HepG2 (cell line): ENCODE results near the gene SRCIN1. TPM values are rescaled to one million over a fixed set of nuclear protein-coding genes. Genes with fewer than 3 reads are reported as not detected.

Experiments used
- ARNT ChIP-seq: fragments of 450-650 bp; IDR thresholded peaks from 2 replicates; pipeline ENCODE4 v1.6.1; 2017
- HOXA3 ChIP-seq: sonication (generic); formaldehyde crosslinking; IDR thresholded peaks from 2 replicates; pipeline ENCODE4 v1.5.0; 2020; ENCODE audit warnings: missing genetic modification reagents
- MED8 ChIP-seq: sonication (generic); formaldehyde crosslinking; IDR thresholded peaks from 2 replicates; pipeline ENCODE4 v1.8.1; 2023; ENCODE audit warnings: mild to moderate bottlenecking, missing genetic modification reagents; ENCODE audit not compliant: insufficient replicate concordance
- NFKB2 ChIP-seq: sonication (generic); formaldehyde crosslinking; IDR thresholded peaks from 2 replicates; pipeline ENCODE4 v1.4.0; 2020; ENCODE audit warnings: missing genetic modification reagents, borderline replicate concordance
- NR2F1 ChIP-seq, 2 experiments: fragments of 450-650 bp in 1 of 2; formaldehyde crosslinking in 1 of 2; IDR thresholded peaks; 2 replicates each; pipeline versions ENCODE4 v1.5.0 to v1.6.1; 2016 to 2020; ENCODE audit warnings: mild to moderate bottlenecking in 1 of 2, missing compliant biosample characterization in 1 of 2, missing genetic modification reagents in 1 of 2, moderate library complexity in 1 of 2
- RFX5 ChIP-seq: IDR thresholded peaks from 2 replicates; pipeline ENCODE4 v1.6.1; 2011; ENCODE audit warnings: low read depth, low read length, improper control_type of control experiment
- SATB2 ChIP-seq: sonication (generic); formaldehyde crosslinking; IDR thresholded peaks from 2 replicates; pipeline ENCODE4 v1.5.0; 2020; ENCODE audit warnings: missing genetic modification reagents
- SMARCE1 ChIP-seq: fragments of 450-650 bp; IDR thresholded peaks from 2 replicates; pipeline ENCODE4 v1.6.1; 2017; ENCODE audit warnings: borderline replicate concordance
- SRF ChIP-seq: IDR thresholded peaks from 2 replicates; pipeline ENCODE4 v1.6.1; 2011; ENCODE audit warnings: mild to moderate bottlenecking, low read depth, low read length, moderate library complexity
- SRSF9 ChIP-seq: fragments of 200-400 bp; formaldehyde crosslinking; IDR thresholded peaks from 2 replicates; pipeline ENCODE4 v1.6.1; 2018; ENCODE audit warnings: borderline replicate concordance, mild to moderate bottlenecking, low read depth, low read length; ENCODE audit not compliant: insufficient read depth, poor library complexity, severe bottlenecking
- SUZ12 ChIP-seq: fragments of 150-350 bp; IDR thresholded peaks from 2 replicates; pipeline ENCODE4 v1.6.1; 2014; ENCODE audit warnings: low read depth, low read length
- TEAD2 ChIP-seq: sonication (generic); formaldehyde crosslinking; IDR thresholded peaks from 2 replicates; pipeline ENCODE4 v1.9.0; 2021; ENCODE audit warnings: missing genetic modification reagents
- ZFP41 ChIP-seq: sonication (generic); formaldehyde crosslinking; IDR thresholded peaks from 2 replicates; pipeline ENCODE4 v1.4.0; 2020; ENCODE audit warnings: mild to moderate bottlenecking, missing genetic modification reagents, borderline replicate concordance
- ZNF234 ChIP-seq: sonication (generic); formaldehyde crosslinking; conservative IDR thresholded peaks from 2 replicates; pipeline ENCODE4 v1.5.1; 2020; ENCODE audit warnings: mild to moderate bottlenecking, missing genetic modification reagents
- ZNF441 ChIP-seq: sonication (generic); formaldehyde crosslinking; IDR thresholded peaks from 2 replicates; pipeline ENCODE4 v1.7.0; 2021; ENCODE audit warnings: missing genetic modification reagents, borderline replicate concordance
- ZNF552 ChIP-seq: sonication (generic); formaldehyde crosslinking; IDR thresholded peaks from 2 replicates; pipeline ENCODE4 v1.9.0; 2022; ENCODE audit warnings: missing genetic modification reagents, mild to moderate bottlenecking, borderline replicate concordance
- ZNF749 ChIP-seq: sonication (generic); formaldehyde crosslinking; IDR thresholded peaks from 2 replicates; pipeline ENCODE4 v1.8.0; 2022; ENCODE audit warnings: mild to moderate bottlenecking, missing genetic modification reagents, moderate library complexity, borderline replicate concordance
- polyA plus RNA-seq, 8 experiments: library from polyadenylated mRNA; depleted of rRNA in 3 of 8; stranded (reverse) in 7 of 8; unstranded in 1 of 8; fragments of >200 nt; fragmentation: Illumina TruSeq in 4 of 8; extraction: Trizol in 4 of 8; gene quantifications; 2 replicates each; pipeline versions ENCODE4 v1.2.1 to v1.2.3, GENCODE V29; 2011 to 2016; ENCODE audit warnings: low read depth in 4 of 8, missing spikeins in 1 of 8, mixed read lengths in 1 of 8; ENCODE audit not compliant: insufficient read depth in 1 of 8
- total RNA-seq, 5 experiments: library from RNA; depleted of rRNA; stranded (reverse); fragments of >200 nt; fragmentation: Illumina TruSeq; extraction: Trizol; gene quantifications; 2 replicates each; pipeline ENCODE4 v1.2.3, GENCODE V29; 2016; ENCODE audit warnings: low read depth in 1 of 5
- TF ChIP-seq, protein P1 (sequence below): IDR thresholded peaks from 2 replicates; pipeline ENCODE4 v1.6.1; 2012; ENCODE audit warnings: low read length, improper control_type of control experiment
- TF ChIP-seq, protein P2 (sequence below): sonication (generic); formaldehyde crosslinking; IDR thresholded peaks from 2 replicates; pipeline ENCODE4 v1.4.0; 2020; ENCODE audit warnings: missing genetic modification reagents
- TF ChIP-seq, protein P3 (sequence below): sonication (generic); formaldehyde crosslinking; IDR thresholded peaks from 2 replicates; pipeline ENCODE4 v1.9.0; 2021; ENCODE audit warnings: missing genetic modification reagents, borderline replicate concordance
- TF ChIP-seq, protein P4 (sequence below): sonication (generic); formaldehyde crosslinking; IDR thresholded peaks from 2 replicates; pipeline ENCODE4 v1.5.0; 2020; ENCODE audit warnings: missing genetic modification reagents

The SRCIN1 gene
- total and polyA plus RNA-seq, 2 of the 13 experiments (the other 11 are each of a cell fraction or from before 2014, with no cell fraction given) = 1.2 to 9.6 TPM

DNA sequence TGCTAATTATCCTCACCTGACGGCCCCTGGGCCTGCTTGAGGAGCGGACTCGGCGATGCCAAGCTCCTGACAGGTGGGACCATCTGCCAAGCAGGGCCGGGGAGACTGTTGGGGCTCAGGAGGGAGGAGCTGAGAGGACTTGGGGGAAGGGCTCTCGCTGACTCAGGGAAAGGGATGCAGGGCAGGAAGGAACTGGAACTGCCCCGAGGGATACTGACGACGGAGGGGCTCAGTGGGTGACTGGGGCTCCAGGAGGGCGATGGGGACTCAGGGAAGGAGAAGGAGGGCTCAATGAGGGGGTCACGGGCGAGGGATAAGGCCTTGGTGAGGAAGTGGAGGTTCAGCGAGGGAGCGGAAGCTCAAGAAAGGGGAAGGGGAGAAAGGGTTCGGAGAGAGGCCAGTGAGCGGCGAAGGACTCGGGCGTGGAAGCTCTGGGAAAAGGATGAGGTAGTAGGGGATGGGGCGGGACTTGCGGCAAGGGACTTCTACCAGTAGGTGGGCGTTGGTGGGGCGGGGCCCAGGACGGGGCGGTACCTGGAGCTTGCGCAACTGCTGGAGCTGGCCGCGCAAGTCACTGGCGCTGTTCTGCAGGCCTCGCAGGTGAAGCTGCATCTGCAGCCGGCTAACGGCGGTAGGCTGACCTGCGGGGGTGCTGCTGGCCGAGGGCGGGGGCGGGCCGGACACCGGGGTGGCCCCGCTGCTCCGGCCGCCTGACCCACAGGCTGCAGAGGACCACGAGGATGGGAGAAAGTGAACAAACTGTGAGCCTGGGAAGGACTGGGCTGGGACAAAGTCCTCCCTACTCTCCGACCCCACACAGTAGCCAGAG lies 46.5 kb downstream of the SRCIN1 start (continued):
- TF ChIP-seq, protein P1, sequence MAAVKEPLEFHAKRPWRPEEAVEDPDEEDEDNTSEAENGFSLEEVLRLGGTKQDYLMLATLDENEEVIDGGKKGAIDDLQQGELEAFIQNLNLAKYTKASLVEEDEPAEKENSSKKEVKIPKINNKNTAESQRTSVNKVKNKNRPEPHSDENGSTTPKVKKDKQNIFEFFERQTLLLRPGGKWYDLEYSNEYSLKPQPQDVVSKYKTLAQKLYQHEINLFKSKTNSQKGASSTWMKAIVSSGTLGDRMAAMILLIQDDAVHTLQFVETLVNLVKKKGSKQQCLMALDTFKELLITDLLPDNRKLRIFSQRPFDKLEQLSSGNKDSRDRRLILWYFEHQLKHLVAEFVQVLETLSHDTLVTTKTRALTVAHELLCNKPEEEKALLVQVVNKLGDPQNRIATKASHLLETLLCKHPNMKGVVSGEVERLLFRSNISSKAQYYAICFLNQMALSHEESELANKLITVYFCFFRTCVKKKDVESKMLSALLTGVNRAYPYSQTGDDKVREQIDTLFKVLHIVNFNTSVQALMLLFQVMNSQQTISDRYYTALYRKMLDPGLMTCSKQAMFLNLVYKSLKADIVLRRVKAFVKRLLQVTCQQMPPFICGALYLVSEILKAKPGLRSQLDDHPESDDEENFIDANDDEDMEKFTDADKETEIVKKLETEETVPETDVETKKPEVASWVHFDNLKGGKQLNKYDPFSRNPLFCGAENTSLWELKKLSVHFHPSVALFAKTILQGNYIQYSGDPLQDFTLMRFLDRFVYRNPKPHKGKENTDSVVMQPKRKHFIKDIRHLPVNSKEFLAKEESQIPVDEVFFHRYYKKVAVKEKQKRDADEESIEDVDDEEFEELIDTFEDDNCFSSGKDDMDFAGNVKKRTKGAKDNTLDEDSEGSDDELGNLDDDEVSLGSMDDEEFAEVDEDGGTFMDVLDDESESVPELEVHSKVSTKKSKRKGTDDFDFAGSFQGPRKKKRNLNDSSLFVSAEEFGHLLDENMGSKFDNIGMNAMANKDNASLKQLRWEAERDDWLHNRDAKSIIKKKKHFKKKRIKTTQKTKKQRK = no peak
- TF ChIP-seq SUZ12 (no peak), SRF (no peak), NFKB2 (no peak; the same call in 1 of the 2 replicates), ZNF441 (CRISPR knock-in tag) (peak; percentile 43; the same call in 1 of the 2 replicates), SMARCE1 (no peak), MED8 (CRISPR knock-in tag) (no peak), TEAD2 (no peak), ZNF749 (CRISPR knock-in tag) (no peak), NR2F1 (CRISPR knock-in tag; IDR thresholded peaks at IDR 0.05) (no peak), SATB2 (CRISPR knock-in tag) (no peak), ZNF234 (CRISPR knock-in tag) (0 out of 2 replicates have a peak, but pooled peaks have one; percentile 75), HOXA3 (CRISPR knock-in tag) (peak; percentile 78), SRSF9 (no peak), ZNF552 (peak; percentile 85), ARNT (0 out of 2 replicates have a peak, but pooled peaks have one; percentile 23), ZFP41 (CRISPR knock-in tag) (no peak), RFX5 (no peak)
- TF ChIP-seq, protein P2, sequence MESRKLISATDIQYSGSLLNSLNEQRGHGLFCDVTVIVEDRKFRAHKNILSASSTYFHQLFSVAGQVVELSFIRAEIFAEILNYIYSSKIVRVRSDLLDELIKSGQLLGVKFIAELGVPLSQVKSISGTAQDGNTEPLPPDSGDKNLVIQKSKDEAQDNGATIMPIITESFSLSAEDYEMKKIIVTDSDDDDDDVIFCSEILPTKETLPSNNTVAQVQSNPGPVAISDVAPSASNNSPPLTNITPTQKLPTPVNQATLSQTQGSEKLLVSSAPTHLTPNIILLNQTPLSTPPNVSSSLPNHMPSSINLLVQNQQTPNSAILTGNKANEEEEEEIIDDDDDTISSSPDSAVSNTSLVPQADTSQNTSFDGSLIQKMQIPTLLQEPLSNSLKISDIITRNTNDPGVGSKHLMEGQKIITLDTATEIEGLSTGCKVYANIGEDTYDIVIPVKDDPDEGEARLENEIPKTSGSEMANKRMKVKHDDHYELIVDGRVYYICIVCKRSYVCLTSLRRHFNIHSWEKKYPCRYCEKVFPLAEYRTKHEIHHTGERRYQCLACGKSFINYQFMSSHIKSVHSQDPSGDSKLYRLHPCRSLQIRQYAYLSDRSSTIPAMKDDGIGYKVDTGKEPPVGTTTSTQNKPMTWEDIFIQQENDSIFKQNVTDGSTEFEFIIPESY (CRISPR knock-in tag) = no peak; the same call in 1 of the 2 replicates
- TF ChIP-seq, protein P3, sequence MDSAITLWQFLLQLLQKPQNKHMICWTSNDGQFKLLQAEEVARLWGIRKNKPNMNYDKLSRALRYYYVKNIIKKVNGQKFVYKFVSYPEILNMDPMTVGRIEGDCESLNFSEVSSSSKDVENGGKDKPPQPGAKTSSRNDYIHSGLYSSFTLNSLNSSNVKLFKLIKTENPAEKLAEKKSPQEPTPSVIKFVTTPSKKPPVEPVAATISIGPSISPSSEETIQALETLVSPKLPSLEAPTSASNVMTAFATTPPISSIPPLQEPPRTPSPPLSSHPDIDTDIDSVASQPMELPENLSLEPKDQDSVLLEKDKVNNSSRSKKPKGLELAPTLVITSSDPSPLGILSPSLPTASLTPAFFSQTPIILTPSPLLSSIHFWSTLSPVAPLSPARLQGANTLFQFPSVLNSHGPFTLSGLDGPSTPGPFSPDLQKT (CRISPR knock-in tag) = no peak
- TF ChIP-seq, protein P4, sequence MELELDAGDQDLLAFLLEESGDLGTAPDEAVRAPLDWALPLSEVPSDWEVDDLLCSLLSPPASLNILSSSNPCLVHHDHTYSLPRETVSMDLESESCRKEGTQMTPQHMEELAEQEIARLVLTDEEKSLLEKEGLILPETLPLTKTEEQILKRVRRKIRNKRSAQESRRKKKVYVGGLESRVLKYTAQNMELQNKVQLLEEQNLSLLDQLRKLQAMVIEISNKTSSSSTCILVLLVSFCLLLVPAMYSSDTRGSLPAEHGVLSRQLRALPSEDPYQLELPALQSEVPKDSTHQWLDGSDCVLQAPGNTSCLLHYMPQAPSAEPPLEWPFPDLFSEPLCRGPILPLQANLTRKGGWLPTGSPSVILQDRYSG (CRISPR knock-in tag) = 0 out of 2 replicates have a peak, but pooled peaks have one; percentile 40
